Spleen (tissue), 7 donors: ENCODE data around the gene TRAPPC11.

Experiments
- POLR2A ChIP-seq, 3 donors: fragments of 450-650 bp; IDR thresholded peaks; one replicate each; pipeline ENCODE4 v1.5.1; 2017; ENCODE audit warnings: antibody characterized with exemption in 3 of 3, mild to moderate bottlenecking in 1 of 3
- TF ChIP-seq, protein P1 (sequence below), 11 experiments: fragments of 200-600 bp in 7 of 11; fragments of 450-650 bp in 4 of 11; sonication (generic) in 4 of 11; IDR thresholded peaks in 8 of 11; conservative IDR thresholded peaks in 3 of 11; 1 replicate in 7 of 11; 2 replicates in 4 of 11; pipeline versions ENCODE4 v1.4.0 to v1.8.0; 2016 to 2021; ENCODE audit warnings: antibody characterized with exemption in 11 of 11, inconsistent platforms in 4 of 11, mild to moderate bottlenecking in 1 of 11
- donor health status: DM: no; HTN: no; CAD: no; lungs with moderate emphysema.
- donor health status: DM: no; HTN: no; CAD: no.
- donor health status: DM: no; HTN: no; CAD: no.

GRCh38 chr4:183738081-183738673, 79.1 kb downstream of the TRAPPC11 start:
- TF ChIP-seq, protein P1, sequence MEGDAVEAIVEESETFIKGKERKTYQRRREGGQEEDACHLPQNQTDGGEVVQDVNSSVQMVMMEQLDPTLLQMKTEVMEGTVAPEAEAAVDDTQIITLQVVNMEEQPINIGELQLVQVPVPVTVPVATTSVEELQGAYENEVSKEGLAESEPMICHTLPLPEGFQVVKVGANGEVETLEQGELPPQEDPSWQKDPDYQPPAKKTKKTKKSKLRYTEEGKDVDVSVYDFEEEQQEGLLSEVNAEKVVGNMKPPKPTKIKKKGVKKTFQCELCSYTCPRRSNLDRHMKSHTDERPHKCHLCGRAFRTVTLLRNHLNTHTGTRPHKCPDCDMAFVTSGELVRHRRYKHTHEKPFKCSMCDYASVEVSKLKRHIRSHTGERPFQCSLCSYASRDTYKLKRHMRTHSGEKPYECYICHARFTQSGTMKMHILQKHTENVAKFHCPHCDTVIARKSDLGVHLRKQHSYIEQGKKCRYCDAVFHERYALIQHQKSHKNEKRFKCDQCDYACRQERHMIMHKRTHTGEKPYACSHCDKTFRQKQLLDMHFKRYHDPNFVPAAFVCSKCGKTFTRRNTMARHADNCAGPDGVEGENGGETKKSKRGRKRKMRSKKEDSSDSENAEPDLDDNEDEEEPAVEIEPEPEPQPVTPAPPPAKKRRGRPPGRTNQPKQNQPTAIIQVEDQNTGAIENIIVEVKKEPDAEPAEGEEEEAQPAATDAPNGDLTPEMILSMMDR (IDR thresholded peaks at IDR 0.05 in 8 of 11, conservative IDR thresholded peaks at IDR 0.05 in 3 of 11): no peak
- no peak for TF ChIP-seq POLR2A (IDR thresholded peaks at IDR 0.05)
